H1 (cell line): ENCODE data around the gene TMEM72. TPM values are rescaled to one million over a fixed set of nuclear protein-coding genes. Genes with fewer than 3 reads are reported as not detected.

Experiments used
- polyA plus RNA-seq, 7 experiments: library from polyadenylated mRNA; depleted of rRNA in 3 of 7; stranded (reverse) in 5 of 7; unstranded in 2 of 7; fragments of >200 nt in 5 of 7; fragments of 200-250 nt in 2 of 7; gene quantifications; 1 replicate in 5 of 7; 2 replicates in 1 of 7; 4 replicates in 1 of 7; pipeline versions ENCODE4 v1.2.1 to v1.2.3, GENCODE V29; 2011 to 2013; ENCODE audit warnings: missing spikeins in 2 of 7, mixed read lengths in 2 of 7
- total RNA-seq: library from RNA; stranded (reverse); fragmentation: NEBNext Ultra II Directional; extraction: Animal tissue kit (Norgen Biotek cat#: 25700); gene quantifications from 2 replicates; pipeline ENCODE4 v1.2.1, GENCODE V29; 2021
- TF ChIP-seq, protein P1 (sequence below), 3 experiments: IDR thresholded peaks; 1 replicate in 2 of 3; 2 replicates in 1 of 3; pipeline versions ENCODE4 v1.5.1 to v1.6.1; 2011; ENCODE audit warnings: low read length in 3 of 3, mild to moderate bottlenecking in 3 of 3, inconsistent platforms in 2 of 3, low read depth in 1 of 3, moderate library complexity in 1 of 3; ENCODE audit not compliant: insufficient read depth in 1 of 3; ENCODE audit errors: control extremely low read depth in 1 of 3

The TMEM72 gene
- total and polyA plus RNA-seq, 2 of the 8 experiments (the other 6 are each of a cell fraction or from before 2014, with no cell fraction given): not detected

GRCh38 chr10:44937196-44938005 is 26.3 kb downstream of the TMEM72 start (continued):
- TF ChIP-seq, protein P1, sequence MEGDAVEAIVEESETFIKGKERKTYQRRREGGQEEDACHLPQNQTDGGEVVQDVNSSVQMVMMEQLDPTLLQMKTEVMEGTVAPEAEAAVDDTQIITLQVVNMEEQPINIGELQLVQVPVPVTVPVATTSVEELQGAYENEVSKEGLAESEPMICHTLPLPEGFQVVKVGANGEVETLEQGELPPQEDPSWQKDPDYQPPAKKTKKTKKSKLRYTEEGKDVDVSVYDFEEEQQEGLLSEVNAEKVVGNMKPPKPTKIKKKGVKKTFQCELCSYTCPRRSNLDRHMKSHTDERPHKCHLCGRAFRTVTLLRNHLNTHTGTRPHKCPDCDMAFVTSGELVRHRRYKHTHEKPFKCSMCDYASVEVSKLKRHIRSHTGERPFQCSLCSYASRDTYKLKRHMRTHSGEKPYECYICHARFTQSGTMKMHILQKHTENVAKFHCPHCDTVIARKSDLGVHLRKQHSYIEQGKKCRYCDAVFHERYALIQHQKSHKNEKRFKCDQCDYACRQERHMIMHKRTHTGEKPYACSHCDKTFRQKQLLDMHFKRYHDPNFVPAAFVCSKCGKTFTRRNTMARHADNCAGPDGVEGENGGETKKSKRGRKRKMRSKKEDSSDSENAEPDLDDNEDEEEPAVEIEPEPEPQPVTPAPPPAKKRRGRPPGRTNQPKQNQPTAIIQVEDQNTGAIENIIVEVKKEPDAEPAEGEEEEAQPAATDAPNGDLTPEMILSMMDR (IDR thresholded peaks at IDR 0.05; ENCODE audit: control extremely low read depth in 1 of 3, insufficient read depth in 1 of 3, low read depth in 1 of 3, low read length in 3 of 3): no peak
